ENCODE data around the gene RARB.

Gene RARB

DNA sequence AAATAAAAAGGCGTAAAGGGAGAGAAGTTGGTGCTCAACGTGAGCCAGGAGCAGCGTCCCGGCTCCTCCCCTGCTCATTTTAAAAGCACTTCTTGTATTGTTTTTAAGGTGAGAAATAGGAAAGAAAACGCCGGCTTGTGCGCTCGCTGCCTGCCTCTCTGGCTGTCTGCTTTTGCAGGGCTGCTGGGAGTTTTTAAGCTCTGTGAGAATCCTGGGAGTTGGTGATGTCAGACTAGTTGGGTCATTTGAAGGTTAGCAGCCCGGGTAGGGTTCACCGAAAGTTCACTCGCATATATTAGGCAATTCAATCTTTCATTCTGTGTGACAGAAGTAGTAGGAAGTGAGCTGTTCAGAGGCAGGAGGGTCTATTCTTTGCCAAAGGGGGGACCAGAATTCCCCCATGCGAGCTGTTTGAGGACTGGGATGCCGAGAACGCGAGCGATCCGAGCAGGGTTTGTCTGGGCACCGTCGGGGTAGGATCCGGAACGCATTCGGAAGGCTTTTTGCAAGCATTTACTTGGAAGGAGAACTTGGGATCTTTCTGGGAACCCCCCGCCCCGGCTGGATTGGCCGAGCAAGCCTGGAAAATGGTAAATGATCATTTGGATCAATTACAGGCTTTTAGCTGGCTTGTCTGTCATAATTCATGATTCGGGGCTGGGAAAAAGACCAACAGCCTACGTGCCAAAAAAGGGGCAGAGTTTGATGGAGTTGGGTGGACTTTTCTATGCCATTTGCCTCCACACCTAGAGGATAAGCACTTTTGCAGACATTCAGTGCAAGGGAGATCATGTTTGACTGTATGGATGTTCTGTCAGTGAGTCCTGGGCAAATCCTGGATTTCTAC is at the start of gene RARB:
TSS of gene RARB (plus strand) at position 322 of the 847 bp plus-strand sequence. CDS start at position 791, 469 bp downstream.
- ATAC-seq: peak; percentile 75
- TF ChIP-seq ZC3H10 (CRISPR knock-in tag; IDR thresholded peaks at IDR 0.05) (no peak), ZNF8 (CRISPR knock-in tag; IDR thresholded peaks at IDR 0.05) (peak; percentile 56; the same call in 1 of the 2 replicates), SNAI2 (CRISPR knock-in tag; IDR thresholded peaks at IDR 0.05) (no peak), ARNTL (CRISPR knock-in tag; IDR thresholded peaks at IDR 0.05; ENCODE audit: borderline replicate concordance, low read depth) (no peak), ESRRG (CRISPR knock-in tag; IDR thresholded peaks at IDR 0.05) (0 out of 2 replicates have a peak, but pooled peaks have one; percentile 12), CSDC2 (CRISPR knock-in tag; IDR thresholded peaks at IDR 0.05) (no peak), TCF4 (CRISPR knock-in tag; IDR thresholded peaks at IDR 0.05; ENCODE audit: borderline replicate concordance) (peak; percentile 59; the same call in 1 of the 2 replicates), ZNF565 (CRISPR knock-in tag; conservative IDR thresholded peaks at IDR 0.05; ENCODE audit: low read depth) (0 out of 2 replicates have a peak, but pooled peaks have one; percentile 47), GLIS3 (CRISPR knock-in tag; IDR thresholded peaks at IDR 0.05) (0 out of 2 replicates have a peak, but pooled peaks have one; percentile 63), OSR1 (CRISPR knock-in tag; IDR thresholded peaks at IDR 0.05) (no peak), BACH2 (CRISPR knock-in tag; IDR thresholded peaks at IDR 0.05; ENCODE audit: borderline replicate concordance) (no peak), TOX (CRISPR knock-in tag; IDR thresholded peaks at IDR 0.05; ENCODE audit: borderline replicate concordance) (peak; percentile 24; the same call in 1 of the 2 replicates), RARB (CRISPR knock-in tag; IDR thresholded peaks at IDR 0.05) (peak; percentile 77; the same call in 1 of the 2 replicates), PPARA (CRISPR knock-in tag; IDR thresholded peaks at IDR 0.05; ENCODE audit: borderline replicate concordance) (no peak), ISL1 (CRISPR knock-in tag; IDR thresholded peaks at IDR 0.05) (peak; percentile 92), ZFP30 (CRISPR knock-in tag; IDR thresholded peaks at IDR 0.05) (no peak), ZNF70 (CRISPR knock-in tag; IDR thresholded peaks at IDR 0.05) (no peak), ZFP3 (CRISPR knock-in tag; IDR thresholded peaks at IDR 0.05) (no peak)
- TF ChIP-seq, protein P1, sequence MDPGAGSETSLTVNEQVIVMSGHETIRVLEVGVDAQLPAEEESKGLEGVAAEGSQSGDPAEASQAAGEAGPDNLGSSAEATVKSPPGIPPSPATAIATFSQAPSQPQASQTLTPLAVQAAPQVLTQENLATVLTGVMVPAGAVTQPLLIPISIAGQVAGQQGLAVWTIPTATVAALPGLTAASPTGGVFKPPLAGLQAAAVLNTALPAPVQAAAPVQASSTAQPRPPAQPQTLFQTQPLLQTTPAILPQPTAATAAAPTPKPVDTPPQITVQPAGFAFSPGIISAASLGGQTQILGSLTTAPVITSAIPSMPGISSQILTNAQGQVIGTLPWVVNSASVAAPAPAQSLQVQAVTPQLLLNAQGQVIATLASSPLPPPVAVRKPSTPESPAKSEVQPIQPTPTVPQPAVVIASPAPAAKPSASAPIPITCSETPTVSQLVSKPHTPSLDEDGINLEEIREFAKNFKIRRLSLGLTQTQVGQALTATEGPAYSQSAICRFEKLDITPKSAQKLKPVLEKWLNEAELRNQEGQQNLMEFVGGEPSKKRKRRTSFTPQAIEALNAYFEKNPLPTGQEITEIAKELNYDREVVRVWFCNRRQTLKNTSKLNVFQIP (CRISPR knock-in tag; IDR thresholded peaks at IDR 0.05; ENCODE audit: borderline replicate concordance, low read depth): no peak
- TF ChIP-seq, protein P2, sequence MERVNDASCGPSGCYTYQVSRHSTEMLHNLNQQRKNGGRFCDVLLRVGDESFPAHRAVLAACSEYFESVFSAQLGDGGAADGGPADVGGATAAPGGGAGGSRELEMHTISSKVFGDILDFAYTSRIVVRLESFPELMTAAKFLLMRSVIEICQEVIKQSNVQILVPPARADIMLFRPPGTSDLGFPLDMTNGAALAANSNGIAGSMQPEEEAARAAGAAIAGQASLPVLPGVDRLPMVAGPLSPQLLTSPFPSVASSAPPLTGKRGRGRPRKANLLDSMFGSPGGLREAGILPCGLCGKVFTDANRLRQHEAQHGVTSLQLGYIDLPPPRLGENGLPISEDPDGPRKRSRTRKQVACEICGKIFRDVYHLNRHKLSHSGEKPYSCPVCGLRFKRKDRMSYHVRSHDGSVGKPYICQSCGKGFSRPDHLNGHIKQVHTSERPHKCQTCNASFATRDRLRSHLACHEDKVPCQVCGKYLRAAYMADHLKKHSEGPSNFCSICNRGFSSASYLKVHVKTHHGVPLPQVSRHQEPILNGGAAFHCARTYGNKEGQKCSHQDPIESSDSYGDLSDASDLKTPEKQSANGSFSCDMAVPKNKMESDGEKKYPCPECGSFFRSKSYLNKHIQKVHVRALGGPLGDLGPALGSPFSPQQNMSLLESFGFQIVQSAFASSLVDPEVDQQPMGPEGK (CRISPR knock-in tag; IDR thresholded peaks at IDR 0.05; ENCODE audit: borderline replicate concordance): no peak
- TF ChIP-seq, protein P3, sequence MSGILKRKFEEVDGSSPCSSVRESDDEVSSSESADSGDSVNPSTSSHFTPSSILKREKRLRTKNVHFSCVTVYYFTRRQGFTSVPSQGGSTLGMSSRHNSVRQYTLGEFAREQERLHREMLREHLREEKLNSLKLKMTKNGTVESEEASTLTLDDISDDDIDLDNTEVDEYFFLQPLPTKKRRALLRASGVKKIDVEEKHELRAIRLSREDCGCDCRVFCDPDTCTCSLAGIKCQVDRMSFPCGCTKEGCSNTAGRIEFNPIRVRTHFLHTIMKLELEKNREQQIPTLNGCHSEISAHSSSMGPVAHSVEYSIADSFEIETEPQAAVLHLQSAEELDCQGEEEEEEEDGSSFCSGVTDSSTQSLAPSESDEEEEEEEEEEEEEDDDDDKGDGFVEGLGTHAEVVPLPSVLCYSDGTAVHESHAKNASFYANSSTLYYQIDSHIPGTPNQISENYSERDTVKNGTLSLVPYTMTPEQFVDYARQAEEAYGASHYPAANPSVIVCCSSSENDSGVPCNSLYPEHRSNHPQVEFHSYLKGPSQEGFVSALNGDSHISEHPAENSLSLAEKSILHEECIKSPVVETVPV (CRISPR knock-in tag; IDR thresholded peaks at IDR 0.05): peak; percentile 7; the same call in 1 of the 2 replicates
- TF ChIP-seq, protein P4, sequence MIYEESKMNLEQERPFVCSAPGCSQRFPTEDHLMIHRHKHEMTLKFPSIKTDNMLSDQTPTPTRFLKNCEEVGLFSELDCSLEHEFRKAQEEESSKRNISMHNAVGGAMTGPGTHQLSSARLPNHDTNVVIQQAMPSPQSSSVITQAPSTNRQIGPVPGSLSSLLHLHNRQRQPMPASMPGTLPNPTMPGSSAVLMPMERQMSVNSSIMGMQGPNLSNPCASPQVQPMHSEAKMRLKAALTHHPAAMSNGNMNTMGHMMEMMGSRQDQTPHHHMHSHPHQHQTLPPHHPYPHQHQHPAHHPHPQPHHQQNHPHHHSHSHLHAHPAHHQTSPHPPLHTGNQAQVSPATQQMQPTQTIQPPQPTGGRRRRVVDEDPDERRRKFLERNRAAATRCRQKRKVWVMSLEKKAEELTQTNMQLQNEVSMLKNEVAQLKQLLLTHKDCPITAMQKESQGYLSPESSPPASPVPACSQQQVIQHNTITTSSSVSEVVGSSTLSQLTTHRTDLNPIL (CRISPR knock-in tag; IDR thresholded peaks at IDR 0.05; ENCODE audit: low read depth): no peak; the same call in 1 of the 2 replicates
- TF ChIP-seq, protein P5, sequence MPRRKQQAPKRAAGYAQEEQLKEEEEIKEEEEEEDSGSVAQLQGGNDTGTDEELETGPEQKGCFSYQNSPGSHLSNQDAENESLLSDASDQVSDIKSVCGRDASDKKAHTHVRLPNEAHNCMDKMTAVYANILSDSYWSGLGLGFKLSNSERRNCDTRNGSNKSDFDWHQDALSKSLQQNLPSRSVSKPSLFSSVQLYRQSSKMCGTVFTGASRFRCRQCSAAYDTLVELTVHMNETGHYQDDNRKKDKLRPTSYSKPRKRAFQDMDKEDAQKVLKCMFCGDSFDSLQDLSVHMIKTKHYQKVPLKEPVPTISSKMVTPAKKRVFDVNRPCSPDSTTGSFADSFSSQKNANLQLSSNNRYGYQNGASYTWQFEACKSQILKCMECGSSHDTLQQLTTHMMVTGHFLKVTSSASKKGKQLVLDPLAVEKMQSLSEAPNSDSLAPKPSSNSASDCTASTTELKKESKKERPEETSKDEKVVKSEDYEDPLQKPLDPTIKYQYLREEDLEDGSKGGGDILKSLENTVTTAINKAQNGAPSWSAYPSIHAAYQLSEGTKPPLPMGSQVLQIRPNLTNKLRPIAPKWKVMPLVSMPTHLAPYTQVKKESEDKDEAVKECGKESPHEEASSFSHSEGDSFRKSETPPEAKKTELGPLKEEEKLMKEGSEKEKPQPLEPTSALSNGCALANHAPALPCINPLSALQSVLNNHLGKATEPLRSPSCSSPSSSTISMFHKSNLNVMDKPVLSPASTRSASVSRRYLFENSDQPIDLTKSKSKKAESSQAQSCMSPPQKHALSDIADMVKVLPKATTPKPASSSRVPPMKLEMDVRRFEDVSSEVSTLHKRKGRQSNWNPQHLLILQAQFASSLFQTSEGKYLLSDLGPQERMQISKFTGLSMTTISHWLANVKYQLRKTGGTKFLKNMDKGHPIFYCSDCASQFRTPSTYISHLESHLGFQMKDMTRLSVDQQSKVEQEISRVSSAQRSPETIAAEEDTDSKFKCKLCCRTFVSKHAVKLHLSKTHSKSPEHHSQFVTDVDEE (CRISPR knock-in tag; IDR thresholded peaks at IDR 0.05): peak; percentile 57; the same call in 1 of the 2 replicates

All from SK-N-SH treated with all-trans-retinoic acid at 6 μM for 48 hours (cell line).